H9 (cell line): ENCODE data around the gene PCDH10. TPM values are rescaled to one million over a fixed set of nuclear protein-coding genes. Genes with fewer than 3 reads are reported as not detected.

Experiments used
- DNase-seq: peaks from one replicate; pipeline ENCODE4 v3.0.0-alpha.2; 2017
- H2AFZ ChIP-seq: one replicate; pipeline ENCODE4 v1.6.1; 2013; ENCODE audit warnings: mild to moderate bottlenecking, low read length, control low read depth, moderate library complexity
- H2AK5ac ChIP-seq: 2 replicates; pipeline ENCODE4 v1.6.1; 2013; ENCODE audit warnings: low read length, control low read depth, mixed read lengths; ENCODE audit not compliant: insufficient read length
- H2BK120ac ChIP-seq: one replicate; pipeline ENCODE4 v1.6.1; 2013; ENCODE audit warnings: low read depth, mild to moderate bottlenecking, low read length, control low read depth, inconsistent platforms; ENCODE audit not compliant: poor library complexity, severe bottlenecking
- H2BK12ac ChIP-seq: 2 replicates; pipeline ENCODE4 v1.6.1; 2013; ENCODE audit warnings: low read length, control low read depth, mixed read lengths, low read depth; ENCODE audit not compliant: insufficient read length
- H2BK15ac ChIP-seq: 2 replicates; pipeline ENCODE4 v1.6.1; 2013; ENCODE audit warnings: low read depth, low read length, control low read depth
- H2BK20ac ChIP-seq: one replicate; pipeline ENCODE4 v1.6.1; 2013; ENCODE audit warnings: low read depth, mild to moderate bottlenecking, low read length, control low read depth, inconsistent platforms; ENCODE audit not compliant: poor library complexity, severe bottlenecking
- H2BK5ac ChIP-seq: 2 replicates; pipeline ENCODE4 v1.6.1; 2013; ENCODE audit warnings: low read length, control low read depth, mixed read lengths; ENCODE audit not compliant: insufficient read length
- H3K14ac ChIP-seq: 2 replicates; pipeline ENCODE4 v1.6.1; 2013; ENCODE audit warnings: low read length, control low read depth; ENCODE audit not compliant: insufficient read depth
- H3K18ac ChIP-seq: 2 replicates; pipeline ENCODE4 v1.6.1; 2013; ENCODE audit warnings: low read depth, mild to moderate bottlenecking, mixed read lengths, low read length, control low read depth; ENCODE audit not compliant: insufficient read length
- H3K23ac ChIP-seq: 2 replicates; pipeline ENCODE4 v1.6.1; 2013; ENCODE audit warnings: low read length, control low read depth, mixed read lengths, low read depth; ENCODE audit not compliant: insufficient read length
- H3K23me2 ChIP-seq: 2 replicates; pipeline ENCODE4 v1.6.1; 2013; ENCODE audit warnings: low read depth, mild to moderate bottlenecking, mixed read lengths, low read length, control low read depth; ENCODE audit not compliant: insufficient read length, poor library complexity, severe bottlenecking
- H3K27ac ChIP-seq: 2 replicates; pipeline ENCODE4 v1.5.1; 2013; ENCODE audit warnings: low read length, control low read depth, mixed read lengths, low read depth; ENCODE audit not compliant: insufficient read length
- H3K27me3 ChIP-seq: 2 replicates; pipeline ENCODE4 v1.6.1; 2013; ENCODE audit warnings: low read length, control low read depth, inconsistent platforms; ENCODE audit not compliant: insufficient read depth
- H3K4ac ChIP-seq: 2 replicates; pipeline ENCODE4 v1.6.1; 2013; ENCODE audit warnings: low read depth, mild to moderate bottlenecking, control low read depth, inconsistent platforms, low read length, moderate library complexity
- H3K4me1 ChIP-seq: 2 replicates; pipeline ENCODE4 v1.6.1; 2013; ENCODE audit warnings: low read length, control low read depth, inconsistent platforms; ENCODE audit not compliant: insufficient read depth
- H3K4me2 ChIP-seq: 2 replicates; pipeline ENCODE4 v1.6.1; 2013; ENCODE audit warnings: low read length, control low read depth, mixed read lengths; ENCODE audit not compliant: insufficient read length, insufficient read depth
- H3K56ac ChIP-seq: 2 replicates; pipeline ENCODE4 v1.6.1; 2013; ENCODE audit warnings: low read depth, mild to moderate bottlenecking, mixed read lengths, low read length, control low read depth; ENCODE audit not compliant: insufficient read length
- H3K79me1 ChIP-seq: 2 replicates; pipeline ENCODE4 v1.6.1; 2013; ENCODE audit warnings: low read depth, mild to moderate bottlenecking, moderate library complexity, low read length, control low read depth, inconsistent platforms; ENCODE audit not compliant: insufficient read depth, poor library complexity, severe bottlenecking
- H3K79me2 ChIP-seq: 2 replicates; pipeline ENCODE4 v1.6.1; 2013; ENCODE audit warnings: low read length, control low read depth, inconsistent platforms; ENCODE audit not compliant: insufficient read depth
- H3K9ac ChIP-seq: 2 replicates; pipeline ENCODE4 v1.6.1; 2013; ENCODE audit warnings: low read length, control low read depth, mixed read lengths; ENCODE audit not compliant: insufficient read length; ENCODE audit errors: extremely low read depth
- H3K9me3 ChIP-seq: one replicate; pipeline ENCODE4 v1.6.1; 2013; ENCODE audit warnings: low read depth, low read length, inconsistent platforms; ENCODE audit not compliant: control insufficient read depth
- H3T11ph ChIP-seq: one replicate; pipeline ENCODE4 v1.6.1; 2013; ENCODE audit warnings: mild to moderate bottlenecking, low read length, control low read depth, inconsistent platforms
- H4K20me1 ChIP-seq: one replicate; pipeline ENCODE4 v1.6.1; 2013; ENCODE audit not compliant: control insufficient read depth, insufficient read length, insufficient read depth
- H4K5ac ChIP-seq: 2 replicates; pipeline ENCODE4 v1.6.1; 2013; ENCODE audit warnings: low read depth, mild to moderate bottlenecking, mixed read lengths, low read length, control low read depth; ENCODE audit not compliant: insufficient read length
- H4K8ac ChIP-seq: replicated peaks from 2 replicates; pipeline ENCODE4 v1.6.1; 2013; ENCODE audit warnings: low read length, control low read depth, mixed read lengths, low read depth; ENCODE audit not compliant: insufficient read length
- H4K91ac ChIP-seq: 2 replicates; pipeline ENCODE4 v1.6.1; 2013; ENCODE audit warnings: low read depth, mild to moderate bottlenecking, moderate library complexity, mixed read lengths, low read length, control low read depth; ENCODE audit not compliant: insufficient read length
- H3K27ac Mint-ChIP-seq, 3 experiments: 2 replicates in 2 of 3; 3 replicates in 1 of 3; pipeline ENCODE4 v1.8.0; 2020 to 2021; ENCODE audit warnings: mixed read lengths in 3 of 3, mild to moderate bottlenecking in 1 of 3, moderate library complexity in 1 of 3
- H3K27me3 Mint-ChIP-seq: 2 replicates; pipeline ENCODE4 v1.8.0; 2021; ENCODE audit warnings: low read depth, mild to moderate bottlenecking, moderate library complexity, mixed read lengths
- H3K36me3 Mint-ChIP-seq, 3 experiments: 2 replicates in 2 of 3; 3 replicates in 1 of 3; pipeline ENCODE4 v1.8.0; 2020 to 2021; ENCODE audit warnings: low read depth in 3 of 3, mixed read lengths in 3 of 3; ENCODE audit not compliant: insufficient read depth in 1 of 3
- H3K4me1 Mint-ChIP-seq, 2 experiments: 2 replicates each; pipeline ENCODE4 v1.8.0; 2020; ENCODE audit warnings: mixed read lengths in 2 of 2
- H3K4me3 Mint-ChIP-seq, 2 experiments: 2 replicates in 1 of 2; 3 replicates in 1 of 2; pipeline ENCODE4 v1.8.0; 2020 to 2021; ENCODE audit warnings: mild to moderate bottlenecking in 2 of 2, mixed read lengths in 2 of 2, moderate library complexity in 1 of 2
- H3K9me3 Mint-ChIP-seq, 2 experiments: 2 replicates in 1 of 2; 3 replicates in 1 of 2; pipeline ENCODE4 v1.8.0; 2020; ENCODE audit warnings: mild to moderate bottlenecking in 2 of 2, mixed read lengths in 2 of 2, moderate library complexity in 1 of 2
- WGBS: extraction: QIAGEN DNeasy Blood & Tissue Kit; methylation state at CpG from one replicate; pipeline ENCODE4 v1.1.7; 2013; ENCODE audit warnings: missing lambda C conversion rate, low lambda C conversion rate, mixed read lengths; ENCODE audit not compliant: insufficient read length; ENCODE audit errors: extremely low coverage; 5-methylcytosine and 5-hydroxymethylcytosine counted together
- total RNA-seq: library from RNA; stranded (reverse); gene quantifications from 2 replicates; pipeline ENCODE4 v1.2.1, GENCODE V29; 2021
- TF ChIP-seq, protein P1 (sequence below): fragments of 200-600 bp; sonication (generic); conservative IDR thresholded peaks from 3 replicates; pipeline ENCODE4 v1.8.0; 2021; ENCODE audit warnings: antibody characterized with exemption, mild to moderate bottlenecking

PCDH10 gene
- total RNA-seq, 1 experiment from 2014 or later, result 8.1 TPM

DNA sequence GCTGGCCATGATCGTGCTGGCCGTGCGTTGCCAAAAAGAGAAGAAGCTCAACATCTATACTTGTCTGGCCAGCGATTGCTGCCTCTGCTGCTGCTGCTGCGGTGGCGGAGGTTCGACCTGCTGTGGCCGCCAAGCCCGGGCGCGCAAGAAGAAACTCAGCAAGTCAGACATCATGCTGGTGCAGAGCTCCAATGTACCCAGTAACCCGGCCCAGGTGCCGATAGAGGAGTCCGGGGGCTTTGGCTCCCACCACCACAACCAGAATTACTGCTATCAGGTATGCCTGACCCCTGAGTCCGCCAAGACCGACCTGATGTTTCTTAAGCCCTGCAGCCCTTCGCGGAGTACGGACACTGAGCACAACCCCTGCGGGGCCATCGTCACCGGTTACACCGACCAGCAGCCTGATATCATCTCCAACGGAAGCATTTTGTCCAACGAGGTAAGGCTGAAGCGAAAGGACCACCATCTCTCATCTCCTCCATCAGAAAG is 3.3 kb downstream of the PCDH10 start:
- no peak overlapping the region for H2BK15ac ChIP-seq
- Mint-ChIP-seq H3K27ac (no peak overlapping the region), H3K4me3 (peak overlapping the region; percentile 82 to 92), H3K36me3 (peaks cover 0 to 6% (median 0%) of the 10 kb centered on the region in 3 experiments; a peak in 3 of 7 replicates), H3K27me3 (peaks cover 67% of the 10 kb centered on the region), H3K9me3 (peaks cover 0 to 6% of the 10 kb centered on the region in 2 experiments; a peak in 3 of 5 replicates), H3K4me1 (peaks cover 54 to 56% of the 10 kb centered on the region in 2 experiments)
- H3K9me3 ChIP-seq, result no peaks in the 10 kb centered on the region
- no peak overlapping the region for H2AFZ ChIP-seq
- no peak overlapping the region for H4K8ac ChIP-seq
- no CpG with 5 or more reads among the region's 26 CpGs for WGBS
- H3K23ac ChIP-seq, result no peak overlapping the region
- peaks cover 2% of the 10 kb centered on the region for H4K20me1 ChIP-seq
- H3K14ac ChIP-seq, result no peak overlapping the region
- no peaks in the 10 kb centered on the region for H3K79me1 ChIP-seq
- H3K18ac ChIP-seq, result no peak overlapping the region
- H2BK20ac ChIP-seq, result no peak overlapping the region
- peaks cover 54% of the 10 kb centered on the region for H3K23me2 ChIP-seq
- no peak overlapping the region for H4K91ac ChIP-seq
- H3T11ph ChIP-seq, result no peak overlapping the region
- no peaks in the 10 kb centered on the region for H3K4me1 ChIP-seq
- TF ChIP-seq, protein P1, sequence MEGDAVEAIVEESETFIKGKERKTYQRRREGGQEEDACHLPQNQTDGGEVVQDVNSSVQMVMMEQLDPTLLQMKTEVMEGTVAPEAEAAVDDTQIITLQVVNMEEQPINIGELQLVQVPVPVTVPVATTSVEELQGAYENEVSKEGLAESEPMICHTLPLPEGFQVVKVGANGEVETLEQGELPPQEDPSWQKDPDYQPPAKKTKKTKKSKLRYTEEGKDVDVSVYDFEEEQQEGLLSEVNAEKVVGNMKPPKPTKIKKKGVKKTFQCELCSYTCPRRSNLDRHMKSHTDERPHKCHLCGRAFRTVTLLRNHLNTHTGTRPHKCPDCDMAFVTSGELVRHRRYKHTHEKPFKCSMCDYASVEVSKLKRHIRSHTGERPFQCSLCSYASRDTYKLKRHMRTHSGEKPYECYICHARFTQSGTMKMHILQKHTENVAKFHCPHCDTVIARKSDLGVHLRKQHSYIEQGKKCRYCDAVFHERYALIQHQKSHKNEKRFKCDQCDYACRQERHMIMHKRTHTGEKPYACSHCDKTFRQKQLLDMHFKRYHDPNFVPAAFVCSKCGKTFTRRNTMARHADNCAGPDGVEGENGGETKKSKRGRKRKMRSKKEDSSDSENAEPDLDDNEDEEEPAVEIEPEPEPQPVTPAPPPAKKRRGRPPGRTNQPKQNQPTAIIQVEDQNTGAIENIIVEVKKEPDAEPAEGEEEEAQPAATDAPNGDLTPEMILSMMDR, result no peak
- no peak overlapping the region for H2BK12ac ChIP-seq
- H3K4ac ChIP-seq, result no peak overlapping the region
- H2AK5ac ChIP-seq, result no peak overlapping the region
- H2BK120ac ChIP-seq, result no peak overlapping the region
- peak; percentile 49 for DNase-seq
- H3K4me2 ChIP-seq, result peak overlapping the region; percentile 98
- no peak overlapping the region for H4K5ac ChIP-seq
- H3K56ac ChIP-seq, result no peak overlapping the region
- peaks cover 38% of the 10 kb centered on the region; the same call in 1 of the 2 replicates for H3K27me3 ChIP-seq
- no peak overlapping the region for H3K27ac ChIP-seq
- no peaks in the 10 kb centered on the region for H3K79me2 ChIP-seq
- no peak overlapping the region for H2BK5ac ChIP-seq
- peak overlapping the region; percentile 34 for H3K9ac ChIP-seq
